B cell (primary cell): ENCODE results near the gene RHOBTB1.

Experiments
- EZH2 ChIP-seq: IDR thresholded peaks from 2 replicates; pipeline ENCODE4 v1.6.1; 2012; ENCODE audit warnings: borderline replicate concordance, low read depth, mild to moderate bottlenecking, moderate library complexity, low read length; ENCODE audit not compliant: insufficient read depth, poor library complexity, severe bottlenecking
- TF ChIP-seq, protein P1 (sequence below): fragments of 200-600 bp; IDR thresholded peaks from one replicate; pipeline ENCODE4 v1.8.0; 2022; ENCODE audit warnings: antibody characterized with exemption, mild to moderate bottlenecking

DNA sequence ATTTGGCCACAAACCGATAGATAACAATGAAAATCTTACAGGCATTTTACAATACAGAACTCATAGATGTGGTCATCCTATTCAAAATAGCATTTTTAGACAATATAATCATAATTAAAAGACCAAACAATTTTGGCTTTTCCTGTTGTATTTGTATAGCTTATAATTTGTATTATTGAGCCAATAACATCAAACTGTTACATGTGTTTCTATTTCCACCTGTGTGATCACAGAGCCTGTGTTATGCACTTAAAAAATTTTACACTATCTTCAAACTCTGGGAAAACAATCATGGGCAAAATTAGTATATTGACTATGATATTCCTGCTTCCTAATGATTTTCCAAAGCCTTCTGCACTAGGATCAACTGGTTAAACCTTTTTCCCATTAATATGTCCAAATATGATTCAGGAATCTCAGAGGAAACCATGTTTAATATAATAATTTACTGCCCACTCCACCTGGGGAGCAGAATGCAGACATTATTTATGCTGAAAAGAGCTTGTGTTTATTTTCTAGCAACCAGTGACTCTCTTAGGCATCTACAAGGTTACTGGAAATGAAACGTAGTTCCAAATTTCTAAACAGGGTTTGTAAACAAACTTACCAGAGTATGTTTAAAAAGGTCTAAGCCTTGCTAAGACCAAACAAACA lies 1.7 kb downstream of the RHOBTB1 start:
- TF ChIP-seq, protein P1, sequence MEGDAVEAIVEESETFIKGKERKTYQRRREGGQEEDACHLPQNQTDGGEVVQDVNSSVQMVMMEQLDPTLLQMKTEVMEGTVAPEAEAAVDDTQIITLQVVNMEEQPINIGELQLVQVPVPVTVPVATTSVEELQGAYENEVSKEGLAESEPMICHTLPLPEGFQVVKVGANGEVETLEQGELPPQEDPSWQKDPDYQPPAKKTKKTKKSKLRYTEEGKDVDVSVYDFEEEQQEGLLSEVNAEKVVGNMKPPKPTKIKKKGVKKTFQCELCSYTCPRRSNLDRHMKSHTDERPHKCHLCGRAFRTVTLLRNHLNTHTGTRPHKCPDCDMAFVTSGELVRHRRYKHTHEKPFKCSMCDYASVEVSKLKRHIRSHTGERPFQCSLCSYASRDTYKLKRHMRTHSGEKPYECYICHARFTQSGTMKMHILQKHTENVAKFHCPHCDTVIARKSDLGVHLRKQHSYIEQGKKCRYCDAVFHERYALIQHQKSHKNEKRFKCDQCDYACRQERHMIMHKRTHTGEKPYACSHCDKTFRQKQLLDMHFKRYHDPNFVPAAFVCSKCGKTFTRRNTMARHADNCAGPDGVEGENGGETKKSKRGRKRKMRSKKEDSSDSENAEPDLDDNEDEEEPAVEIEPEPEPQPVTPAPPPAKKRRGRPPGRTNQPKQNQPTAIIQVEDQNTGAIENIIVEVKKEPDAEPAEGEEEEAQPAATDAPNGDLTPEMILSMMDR: no peak
- no peak for TF ChIP-seq EZH2
